ENCODE measurements around the gene IFNA13.
"Not testable (repeated sequence)": the region's sequence is repeated elsewhere in the genome, so short reads cannot be mapped to it uniquely, and the experiment has no call there.

The IFNA13 gene

DNA sequence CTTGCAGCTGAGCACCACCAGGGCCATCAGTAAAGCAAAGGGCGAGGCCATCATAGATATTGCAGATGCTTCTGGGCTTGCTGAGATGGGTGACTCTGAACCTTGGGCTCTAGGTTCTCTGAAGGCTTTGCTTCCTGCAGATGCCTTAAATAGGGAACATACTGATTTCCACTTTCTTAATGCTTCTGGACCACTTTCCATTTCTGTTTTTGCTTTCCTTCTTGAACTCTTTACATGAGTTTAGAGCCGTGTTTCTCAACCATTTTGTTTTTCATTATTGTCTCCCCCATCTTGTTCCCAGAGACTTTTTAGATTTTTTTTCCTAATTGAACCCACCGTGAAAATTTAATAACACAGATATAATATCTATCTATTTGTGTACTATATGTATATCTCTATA is at the start of gene IFNA13:
IFNA13 (minus strand) TSS at position 101 of the 400 bp plus-strand sequence; CDS start at position 54, 47 bp downstream.
- no peak for DNase-seq

- no peak for DNase-seq
These were observed 47.8 kb upstream of the IFNA13 start for GRCh38 chr9:21415493-21416267.

DNA sequence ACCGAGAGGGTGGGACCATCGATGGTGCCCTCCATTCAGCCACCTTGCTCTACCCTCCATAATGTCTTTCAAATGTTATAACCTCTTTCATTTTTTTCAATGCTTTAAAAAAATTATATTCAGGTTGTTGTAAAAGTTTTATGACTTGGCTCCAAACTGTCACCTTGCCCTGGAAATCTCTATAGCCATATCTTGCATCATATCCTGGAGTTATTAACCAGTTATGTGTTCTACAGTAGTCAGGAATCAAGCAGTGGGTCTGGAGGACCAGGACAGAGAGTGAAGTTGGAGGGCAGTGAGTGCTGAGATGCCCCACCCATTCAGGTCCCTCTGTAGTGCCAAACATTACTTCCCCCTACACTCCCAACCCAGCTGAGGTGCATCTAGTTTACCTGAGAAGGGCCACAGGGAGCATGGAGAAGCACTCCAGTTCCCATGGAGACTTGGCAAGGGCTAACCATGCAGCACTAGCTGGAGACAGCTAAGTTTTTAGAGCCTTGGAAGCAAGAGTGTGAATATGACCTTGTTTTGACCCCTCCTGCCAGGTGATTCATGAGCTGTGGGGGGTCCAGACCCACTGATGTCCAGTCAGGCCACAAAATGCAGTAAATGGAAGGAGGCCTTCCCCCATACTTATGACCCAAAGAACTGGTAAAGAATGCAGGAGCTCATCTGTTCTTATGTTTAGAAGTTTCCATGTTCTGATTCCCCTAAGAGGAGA is 46.5 kb upstream of the IFNA13 start:
- no peak for DNase-seq

DNA sequence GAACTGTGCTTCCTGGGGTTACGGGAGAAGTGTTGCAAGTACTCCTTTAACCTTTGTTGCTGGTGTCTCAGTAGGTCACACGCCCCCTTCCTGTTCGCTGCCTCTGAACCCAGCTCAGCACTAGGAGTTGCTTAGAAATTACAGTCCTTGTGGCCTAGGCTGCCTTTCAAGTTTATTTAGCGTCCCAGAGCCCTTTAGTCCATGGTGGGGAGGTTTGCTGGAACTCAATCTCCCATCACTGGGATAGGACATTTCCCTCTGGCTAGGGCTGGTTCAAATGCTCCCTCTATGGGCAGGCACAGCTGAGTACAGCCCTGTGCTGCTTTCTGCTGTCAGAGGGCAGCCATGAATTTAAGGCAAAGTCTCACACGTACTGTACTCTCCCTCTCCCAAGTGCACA is 45.8 kb upstream of the IFNA13 start:
- DNase-seq: no peak

- DNase-seq: no peak
These were observed 45.3 kb upstream of the IFNA13 start for GRCh38 chr9:21413151-21413550.

DNA sequence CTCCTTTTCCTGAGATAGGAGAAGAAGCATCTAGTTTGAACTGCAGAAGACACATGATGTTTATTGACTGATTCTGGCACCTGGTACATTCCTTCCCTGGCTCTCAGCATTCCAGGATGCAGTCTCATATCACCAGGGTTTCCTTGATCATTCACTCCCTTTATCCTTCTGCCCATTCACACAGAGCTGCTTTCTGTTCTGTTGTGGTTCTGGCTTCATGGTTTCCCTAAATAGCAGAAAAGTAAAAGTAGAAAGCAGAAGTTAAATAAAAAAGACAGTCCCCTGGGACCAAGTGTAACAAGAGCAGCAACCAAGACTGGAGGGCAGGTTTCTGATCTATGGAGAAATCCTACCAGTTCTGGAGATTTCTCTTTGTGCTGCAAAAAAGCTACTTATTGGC is 44.2 kb upstream of the IFNA13 start:
- DNase-seq: no peak

- DNase-seq: no peak
These were observed 41.0 kb upstream of the IFNA13 start, which contains the start of gene IFNA8 for GRCh38 chr9:21408817-21409216. Gene IFNA8 (plus strand): TSS chr9:21409117. CDS start chr9:21409177, 60 bp downstream.

- no peak for DNase-seq
These were observed 36.3 kb upstream of the IFNA13 start for GRCh38 chr9:21404146-21404545.

GRCh38 chr9:21402386-21403251 is 34.8 kb upstream of the IFNA13 start:
- DNase-seq: no peak

DNA sequence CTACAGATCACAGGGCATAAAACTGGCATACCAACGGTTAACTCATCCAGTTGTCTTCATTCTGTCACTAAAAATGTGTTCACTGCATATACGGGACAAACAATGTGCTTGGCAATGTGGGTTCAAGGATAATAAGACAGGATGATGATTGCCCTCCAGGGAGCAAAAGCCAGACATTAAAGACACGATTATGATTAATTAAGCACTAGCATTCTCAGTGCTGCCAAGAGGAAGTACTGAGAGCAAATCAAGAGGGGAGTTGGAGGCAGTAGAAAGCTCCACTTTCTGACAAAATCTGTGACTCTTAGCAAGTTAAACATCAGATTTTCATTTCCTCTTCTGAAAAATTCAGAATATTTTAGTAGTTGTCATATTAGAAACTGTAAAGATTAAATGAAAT is 32.1 kb upstream of the IFNA13 start:
- no peak for DNase-seq

GRCh38 chr9:21398955-21399489 is 31.2 kb upstream of the IFNA13 start:
- no peak for DNase-seq

- peak; percentile 10 to 62 (median 34) for DNase-seq
These were observed 28.2 kb upstream of the IFNA13 start for GRCh38 chr9:21395778-21396717.

GRCh38 chr9:21392270-21392669 is 24.4 kb upstream of the IFNA13 start:
- no peak for DNase-seq

DNA sequence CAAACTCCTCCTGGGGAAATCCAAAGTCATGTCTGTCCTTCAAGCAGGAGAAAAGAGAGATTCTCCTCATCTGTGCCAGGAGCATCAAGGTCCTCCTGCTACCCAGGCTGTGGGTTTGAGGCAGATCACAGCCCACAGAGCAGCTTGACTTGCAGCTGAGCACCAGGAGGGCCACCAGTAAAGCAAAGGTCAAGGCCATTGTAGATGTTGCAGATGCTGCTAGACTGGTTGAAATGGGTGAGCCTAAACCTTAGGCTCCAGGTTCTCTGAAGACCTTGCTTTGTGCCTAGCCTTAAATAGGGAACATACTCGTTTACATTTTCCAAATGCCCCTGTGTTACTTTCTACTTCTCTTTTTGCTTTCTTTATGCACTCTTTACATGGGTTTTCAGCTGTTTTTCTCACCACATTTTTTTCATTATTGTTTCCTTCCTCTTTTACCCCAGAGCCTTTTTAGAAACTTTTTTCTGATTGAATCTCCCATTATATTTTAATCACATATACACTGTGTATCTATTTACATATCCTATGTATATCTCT is 17.3 kb upstream of the IFNA13 start, which contains the start of gene IFNA2:
IFNA2 (minus strand) TSS at position 268 of the 540 bp plus-strand sequence; CDS start at position 199, 69 bp downstream.
- DNase-seq: no peak

DNA sequence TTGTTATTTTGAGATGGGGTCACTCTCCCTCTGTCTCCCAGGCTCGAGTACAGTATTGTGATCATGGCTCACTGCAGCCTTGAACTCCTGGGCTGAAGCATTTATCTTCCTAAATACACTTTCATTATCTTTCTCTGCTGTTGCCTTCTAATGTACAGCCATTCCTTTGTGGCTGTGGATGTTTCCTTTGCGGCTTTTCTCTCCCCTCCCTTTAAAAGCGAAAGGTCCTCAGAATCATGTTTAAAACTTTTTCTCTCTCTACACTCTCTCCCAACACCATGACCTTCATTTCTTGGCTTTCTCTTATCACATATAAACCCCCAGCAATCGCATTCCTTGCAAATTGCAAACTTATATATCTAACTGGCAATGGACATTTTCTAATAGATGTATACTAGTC is 15.8 kb upstream of the IFNA13 start:
- DNase-seq: no peak

GRCh38 chr9:21381448-21382339 is 13.8 kb upstream of the IFNA13 start:
- DNase-seq: no peak

DNA sequence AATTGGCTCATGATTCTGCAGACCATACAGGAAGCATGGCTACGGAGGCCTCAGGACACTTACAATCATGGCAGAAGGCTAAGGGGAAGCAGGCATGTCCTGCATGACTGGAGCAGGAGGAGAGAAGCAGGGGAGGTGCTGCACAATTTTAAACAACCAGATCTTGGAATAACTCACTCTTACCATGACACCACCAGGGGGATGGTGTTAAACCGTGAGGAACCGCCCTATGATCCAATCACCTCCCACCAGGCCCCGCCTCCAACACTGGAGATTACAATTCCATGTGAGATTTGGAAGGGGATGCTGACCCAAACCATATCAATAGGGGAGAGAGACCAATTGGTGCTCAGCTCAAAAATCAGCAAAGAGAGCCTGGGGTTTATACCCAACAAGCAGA is 3.6 kb upstream of the IFNA13 start:
- DNase-seq: not testable (repeated sequence)

- DNase-seq: not testable (repeated sequence)
These were observed 688 bp downstream of the IFNA13 start for GRCh38 chr9:21367169-21367568.

DNA sequence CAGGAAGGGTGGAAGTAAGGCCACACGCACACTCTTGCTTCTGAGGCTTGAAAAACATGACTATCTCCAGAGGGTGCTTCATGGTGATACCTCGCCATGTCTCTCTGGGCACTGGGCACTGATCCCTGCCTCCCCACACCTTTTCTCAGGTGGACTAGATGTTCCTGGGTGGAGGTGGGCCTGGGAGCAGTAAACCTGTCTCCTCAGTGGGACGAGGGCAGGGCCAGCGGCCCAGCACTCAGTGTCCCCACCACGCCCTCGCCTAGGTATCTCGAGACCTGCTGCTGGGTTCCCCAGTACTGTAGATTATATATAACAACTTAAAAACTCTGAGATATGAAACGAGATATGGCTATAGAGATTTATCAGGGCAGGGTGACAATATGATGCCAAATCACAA is 5.6 kb downstream of the IFNA13 start:
- DNase-seq: no peak

Data from activated naive CD4-positive, alpha-beta T cell (primary cell).